ENCODE data around the gene ZNF583.

Gene ZNF583

GRCh38 chr19:56474308-56474707 lies 70.2 kb downstream of the ZNF583 start:
- no peak for DNase-seq (ENCODE audit: low spot score)

GRCh38 chr19:56476093-56476492 lies 72.0 kb downstream of the ZNF583 start:
- no peak for DNase-seq (ENCODE audit: low spot score)

Measured in NAMALWA (cell line).